ENCODE measurements around the gene OR2V2. TPM values are rescaled to one million over a fixed set of nuclear protein-coding genes. Genes with fewer than 3 reads are reported as not detected.

Gene OR2V2
- total and polyA plus RNA-seq, 2 donors (not counting 1 experiment from before 2014, with no cell fraction given): not detected

DNA sequence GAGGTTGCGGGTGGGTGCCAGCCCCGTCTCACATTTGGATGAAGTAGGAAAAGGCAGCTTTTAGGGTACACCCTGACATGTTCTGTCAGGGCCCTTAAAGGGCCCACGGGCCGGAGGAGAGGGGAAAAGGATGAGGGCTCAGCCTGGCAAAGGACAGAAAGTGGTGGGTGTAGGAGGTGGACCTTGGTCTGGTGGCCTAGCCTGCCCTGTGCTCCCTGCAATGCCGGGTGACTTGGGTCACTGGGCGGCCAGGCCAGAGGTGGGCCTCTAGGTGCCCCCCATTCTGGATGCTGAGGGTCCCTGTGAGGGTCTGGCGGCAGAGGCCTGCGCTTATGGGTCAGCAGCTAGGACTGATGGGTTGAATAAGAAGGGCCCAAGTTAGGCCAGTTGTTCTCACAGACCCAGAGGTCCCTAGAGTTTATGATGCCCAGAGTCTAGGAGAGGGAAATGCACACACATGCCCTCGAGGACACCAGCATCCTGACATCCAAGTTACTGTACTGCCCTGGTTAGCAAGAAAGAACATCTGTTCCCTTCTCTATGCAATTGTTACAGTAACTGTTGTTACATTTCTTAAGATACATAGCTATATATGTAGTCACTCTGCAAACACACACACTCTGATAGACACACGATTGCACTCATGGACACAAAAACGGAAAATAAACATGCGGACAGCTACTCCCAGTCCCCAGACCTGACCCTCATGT is 45.1 kb downstream of the OR2V2 start:
- ATAC-seq (ENCODE audit: low read depth): no peak
- Histone ChIP-seq H3K79me2 (ENCODE audit: control insufficient read depth, insufficient read depth, low read length) (no peaks in the 10 kb centered on the region), H3K27ac (ENCODE audit: low read length in 2 of 2) (peak overlapping the region; percentile 61 to 82), H3K27me3 (replicated peaks in 1 of 4; ENCODE audit: control extremely low read depth in 1 of 4, control insufficient read depth in 3 of 4, insufficient read depth in 4 of 4, low read length in 3 of 4) (no peaks in the 10 kb centered on the region), H4K20me1 (ENCODE audit: control insufficient read depth, insufficient read depth, low read length, poor library complexity, severe bottlenecking) (no peaks in the 10 kb centered on the region), H3K4me2 (replicated peaks; ENCODE audit: low read depth, low read length, poor library complexity, severe bottlenecking) (peak overlapping the region; percentile 91), H3K36me3 (replicated peaks in 1 of 2; ENCODE audit: control extremely low read depth in 1 of 2, control insufficient read depth in 1 of 2, extremely low read depth in 1 of 2, insufficient read depth in 2 of 2, low read length in 1 of 2) (no peaks in the 10 kb centered on the region), H3K9ac (ENCODE audit: low read length) (peak overlapping the region; percentile 76), H3K4me3 (ENCODE audit: control extremely low read depth in 1 of 5, extremely low read depth in 1 of 5, insufficient read depth in 1 of 5, low read depth in 2 of 5, low read length in 4 of 5) (peak overlapping the region; percentile 38 to 98 (median 89)), H2AFZ (ENCODE audit: insufficient read depth, low read depth, low read length, poor library complexity, severe bottlenecking) (peak overlapping the region; percentile 97), H3K4me1 (ENCODE audit: control insufficient read depth in 2 of 2, insufficient read depth in 2 of 2, low read length in 2 of 2) (peaks cover 7 to 23% of the 10 kb centered on the region in 2 donors), H3K9me3 (ENCODE audit: control extremely low read depth in 1 of 3, control insufficient read depth in 2 of 3, insufficient read depth in 1 of 3, low read length in 2 of 3) (peaks cover 0 to 14% (median 0%) of the 10 kb centered on the region in 3 donors)
- WGBS (ENCODE audit: insufficient coverage): 42% methylated on average over 8 of the region's 12 CpGs
- H3K27me3 Mint-ChIP-seq: peaks cover 10% of the 10 kb centered on the region
- POLR2A ChIA-PET: interaction anchor here (0.5 to 7.2 kb wide), 12 partner anchors 9 to 389 kb away, joined by 3 to 74 read pairs (median 7); partner anchors contain the start of genes RACK1, TRIM41 and TRIM52
- H3K27ac Mint-ChIP-seq: peak overlapping the region; percentile 97
- peak overlapping the region; percentile 97 for H3K4me3 Mint-ChIP-seq
- intact Hi-C loops (cut with micrococcal nuclease): no loop called here
- H3K4me1 Mint-ChIP-seq: peaks cover 37% of the 10 kb centered on the region
- CTCF ChIA-PET: interaction anchor here (1.0 to 7.7 kb wide), 7 partner anchors 8 to 324 kb away, joined by 3 to 105 read pairs (median 8); partner anchors contain the start of genes RACK1, TRIM41 and TRIM7
- H3K9me3 Mint-ChIP-seq (ENCODE audit: insufficient read depth): no peaks in the 10 kb centered on the region
- TF ChIP-seq EZH2 (IDR thresholded peaks at IDR 0.05; ENCODE audit: borderline replicate concordance, insufficient read depth, low read depth, low read length, poor library complexity, severe bottlenecking): no peak
- TF ChIP-seq, protein P1, sequence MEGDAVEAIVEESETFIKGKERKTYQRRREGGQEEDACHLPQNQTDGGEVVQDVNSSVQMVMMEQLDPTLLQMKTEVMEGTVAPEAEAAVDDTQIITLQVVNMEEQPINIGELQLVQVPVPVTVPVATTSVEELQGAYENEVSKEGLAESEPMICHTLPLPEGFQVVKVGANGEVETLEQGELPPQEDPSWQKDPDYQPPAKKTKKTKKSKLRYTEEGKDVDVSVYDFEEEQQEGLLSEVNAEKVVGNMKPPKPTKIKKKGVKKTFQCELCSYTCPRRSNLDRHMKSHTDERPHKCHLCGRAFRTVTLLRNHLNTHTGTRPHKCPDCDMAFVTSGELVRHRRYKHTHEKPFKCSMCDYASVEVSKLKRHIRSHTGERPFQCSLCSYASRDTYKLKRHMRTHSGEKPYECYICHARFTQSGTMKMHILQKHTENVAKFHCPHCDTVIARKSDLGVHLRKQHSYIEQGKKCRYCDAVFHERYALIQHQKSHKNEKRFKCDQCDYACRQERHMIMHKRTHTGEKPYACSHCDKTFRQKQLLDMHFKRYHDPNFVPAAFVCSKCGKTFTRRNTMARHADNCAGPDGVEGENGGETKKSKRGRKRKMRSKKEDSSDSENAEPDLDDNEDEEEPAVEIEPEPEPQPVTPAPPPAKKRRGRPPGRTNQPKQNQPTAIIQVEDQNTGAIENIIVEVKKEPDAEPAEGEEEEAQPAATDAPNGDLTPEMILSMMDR (IDR thresholded peaks at IDR 0.05): no peak
- DNase-seq: no peak

DNA sequence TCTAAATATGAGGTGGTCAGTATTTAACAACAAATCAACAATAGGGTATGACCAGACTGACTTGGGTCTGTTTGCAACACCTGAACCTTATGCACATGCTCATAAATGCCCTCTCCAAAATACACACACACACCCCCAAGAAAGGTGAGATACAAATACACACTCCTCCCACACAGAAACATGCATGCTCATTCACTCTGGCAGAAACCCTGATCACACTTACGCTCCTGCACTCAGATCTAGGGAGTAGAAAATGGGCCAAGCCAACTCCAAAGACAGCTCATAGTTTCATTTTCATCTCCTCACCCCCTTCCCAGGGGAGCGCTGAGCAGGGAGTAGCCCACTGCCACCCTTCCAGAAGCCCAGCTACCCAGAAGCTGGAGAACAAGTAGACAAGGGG is 46.3 kb downstream of the OR2V2 start:
- H3K27ac Mint-ChIP-seq: no peak overlapping the region
- Histone ChIP-seq H2AFZ (ENCODE audit: insufficient read depth, low read depth, low read length, poor library complexity, severe bottlenecking) (no peak overlapping the region), H3K4me2 (replicated peaks; ENCODE audit: low read depth, low read length, poor library complexity, severe bottlenecking) (no peak overlapping the region), H3K4me3 (ENCODE audit: control extremely low read depth in 1 of 5, extremely low read depth in 1 of 5, insufficient read depth in 1 of 5, low read depth in 2 of 5, low read length in 4 of 5) (no peak overlapping the region), H3K9ac (ENCODE audit: low read length) (no peak overlapping the region), H3K79me2 (ENCODE audit: control insufficient read depth, insufficient read depth, low read length) (no peaks in the 10 kb centered on the region), H3K27ac (ENCODE audit: low read length in 2 of 2) (no peak overlapping the region), H3K27me3 (replicated peaks in 1 of 4; ENCODE audit: control extremely low read depth in 1 of 4, control insufficient read depth in 3 of 4, insufficient read depth in 4 of 4, low read length in 3 of 4) (no peaks in the 10 kb centered on the region), H3K9me3 (ENCODE audit: control extremely low read depth in 1 of 3, control insufficient read depth in 2 of 3, insufficient read depth in 1 of 3, low read length in 2 of 3) (peaks cover 0 to 9% (median 0%) of the 10 kb centered on the region in 3 donors), H3K4me1 (ENCODE audit: control insufficient read depth in 2 of 2, insufficient read depth in 2 of 2, low read length in 2 of 2) (peaks cover 10 to 16% of the 10 kb centered on the region in 2 donors), H3K36me3 (replicated peaks in 1 of 2; ENCODE audit: control extremely low read depth in 1 of 2, control insufficient read depth in 1 of 2, extremely low read depth in 1 of 2, insufficient read depth in 2 of 2, low read length in 1 of 2) (no peaks in the 10 kb centered on the region), H4K20me1 (ENCODE audit: control insufficient read depth, insufficient read depth, low read length, poor library complexity, severe bottlenecking) (no peaks in the 10 kb centered on the region)
- no peaks in the 10 kb centered on the region for H3K9me3 Mint-ChIP-seq (ENCODE audit: insufficient read depth)
- H3K4me3 Mint-ChIP-seq: peak overlapping the region; percentile 97
- H3K27me3 Mint-ChIP-seq: peaks cover 7% of the 10 kb centered on the region
- CTCF ChIA-PET: interaction anchor here (7.7 kb wide), 1 partner anchor 11 kb away, joined by 105 read pairs; the partner anchor contains the start of gene TRIM7
- 84% methylated on average over 2 of the region's 2 CpGs for WGBS (ENCODE audit: insufficient coverage)
- ATAC-seq (ENCODE audit: low read depth) (no peak), DNase-seq (no peak)
- POLR2A ChIA-PET: interaction anchor here (0.6 to 7.2 kb wide), 3 partner anchors 13 to 142 kb away, joined by 3 to 73 read pairs (median 3); no protein-coding TSS in a partner anchor
- peaks cover 34% of the 10 kb centered on the region for H3K4me1 Mint-ChIP-seq
- intact Hi-C loops (cut with micrococcal nuclease): no loop called here
- TF ChIP-seq, protein P1 (IDR thresholded peaks at IDR 0.05): no peak
- TF ChIP-seq EZH2 (IDR thresholded peaks at IDR 0.05; ENCODE audit: borderline replicate concordance, insufficient read depth, low read depth, low read length, poor library complexity, severe bottlenecking): no peak

Data from B cell (primary cell).